Panc1 (cell line): Measurements from ENCODE around the gene HAGHL. TPM values are rescaled to one million over a fixed set of nuclear protein-coding genes. Genes with fewer than 3 reads are reported as not detected.

Experiments used
- ATAC-seq: fragments of 200-7000 bp; cut with Tn5 transposase; 2 replicates; pipeline ENCODE4 v1.9.1; 2020; ENCODE audit warnings: mild to moderate bottlenecking, moderate library complexity
- BruUV-seq: library from RNA; stranded (reverse); fragments of 400-500 nt; replicated peaks from 2 replicates; lab custom pipeline; 2021; lab: Mats Ljungman, UMichigan
- CTCF ChIA-PET: fragments of 300-600 bp; sonication (Branson Sonifier 250); formaldehyde crosslinking; loops from one replicate; lab custom pipeline; 2022; ENCODE audit warnings: antibody characterized with exemption; lab: Charles Lee
- POLR2A ChIA-PET: fragments of 300-600 bp; sonication (Branson Sonifier 250); formaldehyde crosslinking; loops from one replicate; lab custom pipeline; 2022; ENCODE audit warnings: antibody characterized with exemption; lab: Charles Lee
- DNase-seq: peaks from one replicate; pipeline ENCODE4 v3.0.0-alpha.2; 2010; ENCODE audit warnings: low read depth, low spot score
- H3K27ac ChIP-seq: 2 replicates; pipeline ENCODE4 v1.5.1; 2011; ENCODE audit warnings: mild to moderate bottlenecking, low read length, inconsistent platforms
- H3K27me3 ChIP-seq: fragments of 200-500 bp; sonication (Bioruptor generic); 2 replicates; pipeline ENCODE4 v1.6.0; 2014; ENCODE audit warnings: low read length, inconsistent platforms; ENCODE audit not compliant: control insufficient read depth, insufficient read depth
- H3K36me3 ChIP-seq: fragments of 200-500 bp; sonication (Bioruptor generic); 2 replicates; pipeline ENCODE4 v1.5.1; 2014; ENCODE audit warnings: inconsistent platforms, mild to moderate bottlenecking, low read length, moderate library complexity; ENCODE audit not compliant: control insufficient read depth, insufficient read depth
- H3K4me1 ChIP-seq: 2 replicates; pipeline ENCODE4 v1.5.1; 2011; ENCODE audit warnings: inconsistent platforms, mild to moderate bottlenecking, low read length, moderate library complexity; ENCODE audit not compliant: control insufficient read depth, insufficient read depth
- H3K4me3 ChIP-seq, 2 experiments: 2 replicates each; pipeline ENCODE4 v1.5.1; 2011 to 2012; ENCODE audit warnings: low read depth in 2 of 2, low read length in 2 of 2, mild to moderate bottlenecking in 2 of 2, inconsistent platforms in 1 of 2, moderate library complexity in 1 of 2
- H3K9me3 ChIP-seq: fragments of 200-500 bp; sonication (Bioruptor generic); 2 replicates; pipeline ENCODE4 v1.5.1; 2014; ENCODE audit warnings: low read depth, mild to moderate bottlenecking, inconsistent platforms, low read length, moderate library complexity; ENCODE audit not compliant: control insufficient read depth, insufficient read depth
- CTCF ChIP-seq: fragments of 450-650 bp; IDR thresholded peaks from 2 replicates; pipeline ENCODE4 v1.5.1; 2017; ENCODE audit warnings: mild to moderate bottlenecking
- POLR2AphosphoS5 ChIP-seq: IDR thresholded peaks from 2 replicates; pipeline ENCODE4 v1.6.1; 2012; ENCODE audit warnings: mild to moderate bottlenecking, low read depth, low read length, moderate library complexity
- REST ChIP-seq, 2 experiments: IDR thresholded peaks; 2 replicates each; pipeline ENCODE4 v1.6.1; 2011 to 2012; ENCODE audit warnings: low read depth in 2 of 2, control low read depth in 1 of 2, low read length in 1 of 2, mild to moderate bottlenecking in 1 of 2, moderate library complexity in 1 of 2; ENCODE audit not compliant: insufficient read depth in 1 of 2
- SIN3A ChIP-seq: IDR thresholded peaks from 2 replicates; pipeline ENCODE4 v1.6.1; 2012; ENCODE audit warnings: low read depth, mild to moderate bottlenecking, low read length, moderate library complexity, borderline replicate concordance; ENCODE audit not compliant: insufficient read depth
- TCF7L2 ChIP-seq: IDR thresholded peaks from 2 replicates; pipeline ENCODE4 v1.6.1; 2011; ENCODE audit warnings: mild to moderate bottlenecking, low read depth, low read length, inconsistent platforms
- in situ Hi-C: cut with HindIII; loops from 2 replicates; pipeline ENCODE4 v1.10.0; 2016; ENCODE audit warnings: low sequenced_read_pairs, low pct_unique_long_range_greater_than_20kb
- intact Hi-C: fragments of 100-400 bp; cut with micrococcal nuclease; formaldehyde crosslinking; loops from one replicate; pipeline ENCODE4 v1.10.0; 2022; ENCODE audit not compliant: unreplicated experiment
- total RNA-seq: library from RNA; stranded (reverse); gene quantifications from one replicate; pipeline ENCODE4 v1.2.1, GENCODE V29; 2021; ENCODE audit not compliant: unreplicated experiment

HAGHL gene
- total RNA-seq, 1 experiment from 2014 or later: 41.1 TPM

- H3K4me3 ChIP-seq: no peak overlapping the region
- no peak for DNase-seq
- POLR2A ChIA-PET: no interaction called here
- CTCF ChIA-PET: interaction anchor here (0.5 kb wide), 1 partner anchor 15 kb away, joined by 3 read pairs; no protein-coding TSS in a partner anchor
- intact Hi-C loops (loop anchor here (10.0 kb wide), 1 partner anchor 1089 kb away; the partner anchor contains the start of genes EME2, MRPS34 and NME3), in situ Hi-C loops (no loop called here)
- H3K27me3 ChIP-seq: no peaks in the 10 kb centered on the region
- no peaks in the 10 kb centered on the region for H3K9me3 ChIP-seq
- no peak for ATAC-seq
- peaks cover 10% of the 10 kb centered on the region; the same call in 1 of the 2 replicates for H3K36me3 ChIP-seq
- TF ChIP-seq CTCF (peak; percentile 93), SIN3A (no peak)
- BruUV-seq: no TSS peak
- peaks cover 24% of the 10 kb centered on the region for H3K4me1 ChIP-seq
- 0 out of 2 replicates have a peak overlapping the region, but pooled peaks have one; percentile 23 for H3K27ac ChIP-seq
Observed at GRCh38 chr16:685967-686366, 40.9 kb upstream of the HAGHL start.

- BruUV-seq: no TSS peak
- CTCF ChIA-PET: interaction anchor here (0.5 kb wide), 1 partner anchor 15 kb away, joined by 3 read pairs; no protein-coding TSS in a partner anchor
- POLR2A ChIA-PET: no interaction called here
- Histone ChIP-seq H3K9me3 (no peaks in the 10 kb centered on the region), H3K4me3 (no peak overlapping the region), H3K27ac (0 out of 2 replicates have a peak overlapping the region, but pooled peaks have one; percentile 23), H3K27me3 (no peaks in the 10 kb centered on the region), H3K4me1 (peaks cover 23% of the 10 kb centered on the region), H3K36me3 (peaks cover 10% of the 10 kb centered on the region; the same call in 1 of the 2 replicates)
- DNase-seq: no peak
- in situ Hi-C loops: no loop called here
- ATAC-seq: no peak
- intact Hi-C loops: loop anchor here (10.0 kb wide), 1 partner anchor 1088 kb away; the partner anchor contains the start of genes EME2, MRPS34 and NME3
- no peak for TF ChIP-seq POLR2AphosphoS5
- no peak for TF ChIP-seq REST (IDR thresholded peaks at IDR 0.05; ENCODE audit: insufficient read depth in 1 of 2, low read depth in 2 of 2, low read length in 1 of 2)
- TF ChIP-seq TCF7L2: no peak
- TF ChIP-seq SIN3A: no peak
- TF ChIP-seq CTCF: no peak
Observed at GRCh38 chr16:686459-687260, 40.2 kb upstream of the HAGHL start.
